Esophagus (tissue), 2 donors: Measurements from ENCODE around the gene NOC3L. TPM values are rescaled to one million over a fixed set of nuclear protein-coding genes. Genes with fewer than 3 reads are reported as not detected.

Experiments
- H3K27ac ChIP-seq, 2 donors: one replicate each; pipeline ENCODE4 v1.5.1; 2013; ENCODE audit warnings: low read depth in 2 of 2, mild to moderate bottlenecking in 2 of 2, inconsistent platforms in 1 of 2, low read length in 1 of 2, moderate library complexity in 1 of 2
- H3K27me3 ChIP-seq, 2 donors: one replicate each; pipeline ENCODE4 v1.6.1; 2013; ENCODE audit warnings: low read length in 2 of 2, control low read depth in 1 of 2, mild to moderate bottlenecking in 1 of 2; ENCODE audit not compliant: insufficient read depth in 2 of 2, control insufficient read depth in 1 of 2
- H3K36me3 ChIP-seq, 2 donors: one replicate each; pipeline ENCODE4 v1.6.1; 2013; ENCODE audit warnings: low read length in 1 of 2; ENCODE audit not compliant: control insufficient read depth in 2 of 2, insufficient read depth in 2 of 2
- H3K4me1 ChIP-seq, 2 donors: one replicate each; pipeline ENCODE4 v1.6.1; 2013; ENCODE audit warnings: low read length in 1 of 2; ENCODE audit not compliant: control insufficient read depth in 2 of 2, insufficient read depth in 2 of 2
- H3K4me3 ChIP-seq, 2 donors: one replicate each; pipeline ENCODE4 v1.5.1; 2013; ENCODE audit warnings: low read length in 2 of 2, mild to moderate bottlenecking in 2 of 2, low read depth in 1 of 2, moderate library complexity in 1 of 2
- H3K9me3 ChIP-seq, 2 donors: one replicate each; pipeline ENCODE4 v1.6.1; 2013; ENCODE audit warnings: mild to moderate bottlenecking in 2 of 2, low read depth in 1 of 2, low read length in 1 of 2, moderate library complexity in 1 of 2; ENCODE audit not compliant: control insufficient read depth in 2 of 2, insufficient read depth in 1 of 2
- WGBS, 2 donors: extraction: QIAGEN DNeasy Blood & Tissue Kit; methylation state at CpG; one replicate each; pipeline ENCODE4 v1.1.7; 2013; 5-methylcytosine and 5-hydroxymethylcytosine counted together
- polyA plus RNA-seq, 2 donors: library from polyadenylated mRNA; stranded (reverse); fragments of 200-250 nt; gene quantifications; one replicate each; pipeline ENCODE4 v1.2.3, GENCODE V29; 2013
- donor health status: healthy with polysubstance abuse.
- donor health status: Bipolar disorder and iron deficiency.

Gene NOC3L
- polyA plus RNA-seq, 2 donors: 4.8 to 5.3 TPM

DNA sequence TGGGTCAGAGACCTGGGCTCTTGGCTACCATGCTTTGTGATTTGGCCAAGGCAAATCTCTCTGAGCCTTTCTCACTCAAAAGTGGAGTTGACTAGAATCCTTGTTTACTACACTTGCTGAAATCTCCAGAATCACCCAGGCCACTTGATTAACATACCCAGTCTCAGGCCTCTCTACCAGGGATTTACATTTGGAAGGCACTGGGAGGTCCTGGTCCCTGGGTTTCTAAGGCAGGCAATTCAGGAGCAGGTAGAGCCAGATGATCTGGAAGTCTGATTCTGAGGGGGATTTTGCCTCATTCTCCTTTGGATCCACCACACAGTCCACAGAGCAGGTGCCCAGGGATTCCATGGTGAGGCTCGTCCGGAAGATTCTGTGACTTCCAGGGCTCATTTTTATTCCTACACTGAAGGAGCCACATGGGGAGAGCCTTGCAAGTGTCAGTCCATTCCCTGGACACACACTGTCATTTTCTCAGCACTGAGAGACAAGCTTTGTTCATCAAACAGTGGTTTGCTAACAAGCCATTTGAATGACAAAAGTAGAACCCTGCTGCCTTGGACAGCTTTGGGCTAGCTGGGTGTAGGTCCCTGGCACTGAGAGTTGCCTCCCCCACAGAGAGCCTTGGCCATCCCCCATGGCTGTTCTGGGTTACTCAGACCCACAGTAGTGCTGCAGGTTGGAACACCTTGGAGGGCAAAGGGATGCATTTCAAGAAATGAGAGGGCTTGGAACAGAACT lies 74.2 kb downstream of the NOC3L start:
- no peaks in the 10 kb centered on the region for H3K36me3 ChIP-seq
- H3K4me3 ChIP-seq: no peak overlapping the region
- no peaks in the 10 kb centered on the region for H3K4me1 ChIP-seq
- 94% methylated on average over 2 of the region's 2 CpGs for WGBS, 2 donors
- H3K27ac ChIP-seq: no peak overlapping the region
- H3K27me3 ChIP-seq: no peaks in the 10 kb centered on the region
- no peaks in the 10 kb centered on the region for H3K9me3 ChIP-seq

GRCh38 chr10:94287336-94287735 lies 75.4 kb downstream of the NOC3L start:
- WGBS, 2 donors: 70 to 82% methylated on average over 3 of the region's 3 CpGs
- H3K27ac ChIP-seq: no peak overlapping the region
- H3K36me3 ChIP-seq: no peaks in the 10 kb centered on the region
- H3K4me3 ChIP-seq: no peak overlapping the region
- no peaks in the 10 kb centered on the region for H3K27me3 ChIP-seq
- H3K9me3 ChIP-seq: no peaks in the 10 kb centered on the region
- no peaks in the 10 kb centered on the region for H3K4me1 ChIP-seq

GRCh38 chr10:94286901-94287300 lies 75.8 kb downstream of the NOC3L start:
- H3K36me3 ChIP-seq: no peaks in the 10 kb centered on the region
- WGBS, 2 donors: 75 to 78% methylated on average over 4 of the region's 4 CpGs
- H3K27ac ChIP-seq: no peak overlapping the region
- H3K4me3 ChIP-seq: no peak overlapping the region
- no peaks in the 10 kb centered on the region for H3K9me3 ChIP-seq
- H3K27me3 ChIP-seq: no peaks in the 10 kb centered on the region
- no peaks in the 10 kb centered on the region for H3K4me1 ChIP-seq

GRCh38 chr10:94285271-94285670 lies 77.5 kb downstream of the NOC3L start:
- H3K36me3 ChIP-seq: no peaks in the 10 kb centered on the region
- H3K4me1 ChIP-seq: no peaks in the 10 kb centered on the region
- H3K9me3 ChIP-seq: no peaks in the 10 kb centered on the region
- no peak overlapping the region for H3K4me3 ChIP-seq
- no peak overlapping the region for H3K27ac ChIP-seq
- H3K27me3 ChIP-seq: no peaks in the 10 kb centered on the region
- 96 to 97% methylated on average over 7 of the region's 7 CpGs for WGBS, 2 donors

Other genes with a start within 250 kb of the NOC3L start
- 1 to 10 TPM; 4.0 to 9.1 TPM for gene TBC1D12, start 39.6 kb upstream of the NOC3L start, polyA plus RNA-seq
- 10 to 100 TPM in 1 of 2 donors, 1 to 10 TPM in 1; 6.3 to 12.0 TPM for gene HELLS, start 182.8 kb upstream of the NOC3L start, polyA plus RNA-seq